ENCODE data around the gene CDC42BPB.

DNA sequence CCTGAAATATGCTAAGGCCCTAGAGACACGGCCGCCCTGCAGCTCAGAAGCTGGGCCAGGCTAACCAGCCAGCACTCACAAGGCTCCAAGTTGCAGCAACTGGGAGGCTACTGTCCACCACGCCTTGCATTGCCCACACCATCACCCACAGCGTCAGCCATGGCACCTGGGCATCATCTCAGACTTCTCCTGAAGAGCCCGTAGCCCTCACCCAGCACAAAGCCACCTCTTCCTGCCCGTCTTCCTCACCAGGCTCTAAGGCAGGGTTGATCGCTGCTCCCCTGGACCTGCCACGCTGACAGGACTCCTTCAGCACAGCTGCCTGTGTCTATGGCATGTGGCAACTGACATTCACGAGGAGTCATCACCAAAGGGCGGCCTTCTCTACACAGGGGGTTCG is 38.1 kb downstream of the CDC42BPB start:
- TF ChIP-seq, protein P1, sequence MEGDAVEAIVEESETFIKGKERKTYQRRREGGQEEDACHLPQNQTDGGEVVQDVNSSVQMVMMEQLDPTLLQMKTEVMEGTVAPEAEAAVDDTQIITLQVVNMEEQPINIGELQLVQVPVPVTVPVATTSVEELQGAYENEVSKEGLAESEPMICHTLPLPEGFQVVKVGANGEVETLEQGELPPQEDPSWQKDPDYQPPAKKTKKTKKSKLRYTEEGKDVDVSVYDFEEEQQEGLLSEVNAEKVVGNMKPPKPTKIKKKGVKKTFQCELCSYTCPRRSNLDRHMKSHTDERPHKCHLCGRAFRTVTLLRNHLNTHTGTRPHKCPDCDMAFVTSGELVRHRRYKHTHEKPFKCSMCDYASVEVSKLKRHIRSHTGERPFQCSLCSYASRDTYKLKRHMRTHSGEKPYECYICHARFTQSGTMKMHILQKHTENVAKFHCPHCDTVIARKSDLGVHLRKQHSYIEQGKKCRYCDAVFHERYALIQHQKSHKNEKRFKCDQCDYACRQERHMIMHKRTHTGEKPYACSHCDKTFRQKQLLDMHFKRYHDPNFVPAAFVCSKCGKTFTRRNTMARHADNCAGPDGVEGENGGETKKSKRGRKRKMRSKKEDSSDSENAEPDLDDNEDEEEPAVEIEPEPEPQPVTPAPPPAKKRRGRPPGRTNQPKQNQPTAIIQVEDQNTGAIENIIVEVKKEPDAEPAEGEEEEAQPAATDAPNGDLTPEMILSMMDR (IDR thresholded peaks at IDR 0.05; ENCODE audit: low read depth, low read length) = no peak
- no peak for TF ChIP-seq EZH2phosphoT487 (IDR thresholded peaks at IDR 0.05; ENCODE audit: low read depth)

Measured in OCI-LY3 (cell line).